ENCODE results near the gene PPP1CB.

The PPP1CB gene

DNA sequence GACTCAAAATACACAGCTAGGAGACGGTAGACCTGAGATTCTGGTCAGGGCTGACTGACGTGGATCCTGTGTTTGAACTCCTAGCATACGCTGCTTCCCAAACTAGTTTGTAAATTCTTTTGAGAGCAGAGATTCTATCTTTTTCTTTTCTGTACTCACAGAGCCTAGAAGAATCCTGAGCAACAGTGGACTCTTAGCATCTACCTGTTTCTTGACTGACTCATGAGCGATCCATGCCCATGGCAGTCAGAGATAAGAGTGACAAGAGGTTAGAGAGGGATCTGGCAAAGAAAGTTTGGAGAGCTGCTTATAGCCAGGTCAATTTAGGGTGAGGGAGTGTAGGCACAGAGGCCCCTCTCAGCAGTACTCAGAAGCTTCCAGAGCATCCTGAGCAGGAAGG is 41.1 kb upstream of the PPP1CB start:
- TF ChIP-seq, protein P1, sequence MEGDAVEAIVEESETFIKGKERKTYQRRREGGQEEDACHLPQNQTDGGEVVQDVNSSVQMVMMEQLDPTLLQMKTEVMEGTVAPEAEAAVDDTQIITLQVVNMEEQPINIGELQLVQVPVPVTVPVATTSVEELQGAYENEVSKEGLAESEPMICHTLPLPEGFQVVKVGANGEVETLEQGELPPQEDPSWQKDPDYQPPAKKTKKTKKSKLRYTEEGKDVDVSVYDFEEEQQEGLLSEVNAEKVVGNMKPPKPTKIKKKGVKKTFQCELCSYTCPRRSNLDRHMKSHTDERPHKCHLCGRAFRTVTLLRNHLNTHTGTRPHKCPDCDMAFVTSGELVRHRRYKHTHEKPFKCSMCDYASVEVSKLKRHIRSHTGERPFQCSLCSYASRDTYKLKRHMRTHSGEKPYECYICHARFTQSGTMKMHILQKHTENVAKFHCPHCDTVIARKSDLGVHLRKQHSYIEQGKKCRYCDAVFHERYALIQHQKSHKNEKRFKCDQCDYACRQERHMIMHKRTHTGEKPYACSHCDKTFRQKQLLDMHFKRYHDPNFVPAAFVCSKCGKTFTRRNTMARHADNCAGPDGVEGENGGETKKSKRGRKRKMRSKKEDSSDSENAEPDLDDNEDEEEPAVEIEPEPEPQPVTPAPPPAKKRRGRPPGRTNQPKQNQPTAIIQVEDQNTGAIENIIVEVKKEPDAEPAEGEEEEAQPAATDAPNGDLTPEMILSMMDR (IDR thresholded peaks at IDR 0.05) = no peak

DNA sequence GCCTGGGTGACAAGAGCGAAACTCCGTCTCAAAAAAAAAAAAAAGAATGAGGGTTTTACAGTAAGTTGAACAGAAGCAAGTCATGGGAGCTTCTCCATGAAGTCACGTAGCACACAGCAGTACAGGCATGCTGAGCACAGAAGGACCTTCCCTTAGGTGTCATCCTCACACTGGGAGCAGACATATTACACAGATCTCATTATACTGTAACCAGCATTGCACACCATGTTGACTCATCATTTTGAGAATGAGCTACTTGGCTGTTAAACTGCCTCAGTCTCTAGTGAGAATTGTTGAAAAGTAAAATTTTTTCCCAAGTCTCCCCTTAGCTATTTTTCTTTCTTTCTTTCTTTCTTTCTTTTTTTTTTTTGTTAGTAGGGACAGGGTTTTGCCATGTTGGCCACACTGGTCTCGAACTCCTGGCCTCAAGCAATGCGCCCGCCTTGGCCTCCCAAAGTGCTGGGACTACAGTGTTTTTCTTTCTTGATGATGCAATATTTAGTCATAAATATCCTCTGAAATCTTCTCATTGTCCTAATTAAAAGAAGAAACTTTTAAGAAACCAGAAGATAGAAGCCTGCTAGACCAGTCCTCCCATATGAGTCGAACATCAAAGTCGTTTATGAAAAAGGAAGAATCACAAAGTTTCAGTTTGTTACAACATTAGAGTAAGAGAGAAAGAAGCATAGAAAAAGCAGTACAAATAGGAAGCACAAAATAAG is 37.9 kb upstream of the PPP1CB start:
- TF ChIP-seq, protein P1 (IDR thresholded peaks at IDR 0.05) = no peak

DNA sequence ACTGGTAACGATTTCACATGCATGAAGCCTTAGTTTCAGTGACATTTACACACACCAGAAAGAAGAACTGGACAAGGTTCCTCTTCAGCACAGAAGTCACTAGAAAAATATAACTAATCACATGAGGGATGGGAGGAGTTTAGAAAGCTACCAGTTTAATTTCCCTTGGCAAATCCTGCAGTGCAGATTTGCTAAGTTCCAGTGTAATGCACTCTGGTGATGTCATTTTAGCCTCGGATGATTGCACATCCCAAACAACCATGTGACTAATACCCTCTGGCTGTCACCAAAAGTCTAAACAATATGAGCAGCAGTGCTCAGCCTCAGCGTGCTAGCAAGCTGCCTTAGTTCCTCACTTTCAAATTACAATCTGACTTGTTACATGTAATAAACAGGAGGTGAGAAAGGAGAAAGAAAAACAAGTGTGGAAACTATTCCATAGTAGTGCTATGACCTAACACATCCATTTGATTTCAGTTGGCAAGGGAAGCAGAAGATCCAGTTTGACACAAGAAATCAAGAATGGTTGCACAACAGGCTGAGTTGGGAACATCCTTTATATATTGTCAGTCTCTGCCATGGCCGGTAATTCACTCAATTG is 35.3 kb upstream of the PPP1CB start:
- TF ChIP-seq, protein P1 (IDR thresholded peaks at IDR 0.05) = no peak

DNA sequence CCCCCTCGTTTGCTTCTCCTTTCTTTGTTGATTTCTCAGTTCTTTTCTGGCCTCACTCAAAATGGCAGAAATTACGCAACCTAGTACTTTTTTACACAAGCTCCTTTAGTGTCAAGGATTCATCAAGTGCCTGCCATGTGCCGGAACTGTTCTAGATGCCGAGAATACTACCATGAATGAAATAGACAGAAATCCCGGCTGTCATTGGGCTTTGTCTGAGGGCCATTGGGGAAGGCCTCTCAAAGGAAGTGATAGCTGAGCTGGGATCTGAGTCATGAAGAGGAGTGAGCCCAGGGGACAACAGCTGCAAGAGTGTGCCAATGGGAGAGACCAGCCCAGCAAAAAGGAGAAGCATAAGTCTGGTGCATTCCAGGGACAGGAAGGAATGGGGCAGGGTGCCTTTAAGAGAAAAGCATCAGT is 34.3 kb upstream of the PPP1CB start:
- TF ChIP-seq, protein P1 (IDR thresholded peaks at IDR 0.05) = no peak

DNA sequence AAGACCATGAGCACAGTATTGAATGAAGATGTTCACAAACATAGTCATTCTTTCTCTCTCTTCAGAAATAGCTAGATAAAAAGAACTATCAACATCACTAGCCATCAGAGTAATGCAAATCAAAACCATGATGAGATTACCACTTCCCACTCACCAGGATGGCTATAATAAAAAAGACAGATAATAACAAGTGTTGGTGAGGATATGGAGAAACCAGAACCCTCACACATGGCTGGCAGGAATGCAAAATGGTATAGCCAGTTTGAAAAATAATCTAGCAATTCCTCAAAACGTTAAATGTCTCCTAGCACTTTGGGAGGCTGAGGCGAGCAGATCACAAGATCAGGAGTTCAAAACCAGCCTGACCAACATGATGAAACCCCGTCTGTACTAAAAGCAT is 31.3 kb upstream of the PPP1CB start:
- TF ChIP-seq, protein P1 (IDR thresholded peaks at IDR 0.05) = no peak

DNA sequence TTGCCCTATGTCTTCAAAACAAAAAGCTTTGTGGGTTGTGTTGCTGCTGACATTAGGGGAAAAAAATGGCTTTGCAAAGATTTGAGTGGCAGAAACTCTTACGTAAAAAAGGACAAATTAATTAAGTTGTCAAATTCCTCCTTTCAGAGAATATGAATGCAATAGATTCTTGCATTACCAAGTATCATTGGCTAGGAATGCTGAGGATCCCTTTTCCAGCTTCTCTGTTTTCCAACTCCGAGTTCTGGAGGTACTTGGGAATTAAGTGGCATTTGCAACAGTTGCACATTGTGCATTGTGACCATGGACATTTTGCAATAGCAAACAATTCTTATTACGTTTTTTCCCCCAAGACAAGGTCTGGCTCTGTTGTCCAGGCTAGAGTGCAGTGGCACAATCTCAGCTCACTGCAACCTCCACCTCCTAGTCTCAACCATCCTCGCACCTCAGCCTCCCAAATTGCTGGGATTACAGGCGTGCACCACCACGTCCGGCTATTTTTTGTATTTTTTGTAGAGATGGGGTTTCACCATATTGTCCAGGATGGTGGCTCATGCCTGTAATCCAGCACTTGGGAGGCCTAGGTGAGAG is 29.9 kb upstream of the PPP1CB start:
- TF ChIP-seq, protein P1 (IDR thresholded peaks at IDR 0.05) = no peak

DNA sequence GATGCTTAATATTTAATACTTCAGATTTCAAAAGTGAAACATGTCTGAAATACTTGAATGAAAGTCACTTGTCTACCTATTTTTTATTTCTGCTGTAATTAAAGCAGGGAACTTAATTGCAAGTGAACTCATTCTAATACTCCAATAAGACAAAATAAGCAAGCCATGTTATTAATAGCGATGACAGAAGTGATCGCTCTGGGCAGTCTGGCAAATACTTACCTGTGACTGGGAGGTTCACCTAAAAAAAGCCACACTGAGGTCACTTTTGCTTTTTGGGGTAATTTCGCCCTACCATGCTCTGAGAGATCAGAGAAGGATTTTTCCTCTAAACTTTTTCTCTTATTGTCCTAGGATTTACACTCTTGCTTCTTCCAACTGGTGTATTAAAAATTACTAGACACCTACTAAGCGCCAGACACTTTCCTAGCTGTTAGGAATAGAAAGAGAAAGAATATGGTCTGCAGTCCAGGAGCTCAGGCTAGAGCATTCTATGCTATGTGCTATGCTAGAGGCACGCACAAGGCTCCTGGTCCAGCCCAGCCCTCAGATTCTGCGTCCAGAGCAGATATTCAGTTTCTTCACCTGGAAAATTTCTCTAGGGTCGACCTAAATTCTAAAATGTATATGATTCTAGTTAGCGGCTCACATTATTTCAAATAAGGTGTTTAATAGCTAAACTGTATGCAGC is 26.5 kb upstream of the PPP1CB start:
- TF ChIP-seq, protein P1 (IDR thresholded peaks at IDR 0.05) = no peak
